GM18951 (cell line): Measurements from ENCODE around the gene ALG10.

Experiments
- POLR2A ChIP-seq: IDR thresholded peaks from 4 replicates; pipeline ENCODE4 v1.6.1; 2011; ENCODE audit warnings: mild to moderate bottlenecking; ENCODE audit not compliant: insufficient read length, insufficient read depth; ENCODE audit errors: extremely low read depth
- in situ Hi-C: fragments of 300-500 bp; cut with MboI; formaldehyde crosslinking; loops from one replicate; pipeline ENCODE4 v1.12.0; 2022; ENCODE audit warnings: low sequenced_read_pairs, mixed read lengths, inconsistent platforms; ENCODE audit not compliant: unreplicated experiment

Gene ALG10

DNA sequence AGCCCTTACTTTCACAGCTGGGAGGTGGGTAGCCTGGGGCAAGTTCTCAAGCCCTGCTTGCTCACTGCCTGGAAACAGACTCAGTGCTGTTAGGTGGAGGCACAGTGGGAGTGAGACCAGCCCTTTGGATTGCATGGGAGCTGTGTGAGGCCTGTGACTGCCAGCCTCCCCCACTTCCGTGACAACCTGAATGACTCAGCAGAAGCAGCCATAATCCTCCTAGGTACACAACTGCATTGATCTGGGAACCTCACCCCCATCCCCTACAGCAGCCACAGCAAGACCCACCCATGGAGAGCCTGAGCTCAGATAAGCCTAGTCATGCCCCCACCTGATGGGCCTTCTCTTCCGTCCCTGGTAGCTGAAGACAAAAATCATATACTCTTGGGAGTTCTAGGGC, 26.4 kb downstream of the ALG10 start:
- in situ Hi-C loops, result no loop called here
- TF ChIP-seq POLR2A, result no peak

GRCh38 chr12:34051486-34051885, 29.2 kb downstream of the ALG10 start:
- in situ Hi-C loops, result no loop called here
- TF ChIP-seq POLR2A, result no peak

DNA sequence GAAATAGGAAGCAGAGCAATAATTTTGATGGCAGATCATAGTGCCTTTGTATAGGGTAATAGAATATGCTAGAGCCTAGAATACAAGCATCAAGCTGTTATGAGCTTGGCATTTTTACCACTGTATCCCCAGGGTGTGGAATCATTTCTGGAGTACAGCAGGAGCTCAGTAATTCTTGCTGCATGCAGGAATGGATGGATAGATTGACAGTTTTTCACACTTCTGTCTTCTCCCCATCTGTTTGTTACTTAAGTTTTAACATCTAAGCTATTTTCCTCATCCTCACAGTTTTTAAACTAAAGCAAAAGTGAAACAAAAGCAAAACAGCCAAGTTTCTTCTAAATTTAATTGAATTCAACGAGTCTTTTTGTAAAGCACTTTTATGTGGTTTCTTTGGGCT, 32.6 kb downstream of the ALG10 start:
- in situ Hi-C loops, result no loop called here
- TF ChIP-seq POLR2A, result no peak
